GM23248 (cell line): ENCODE measurements around the gene TP53RK. TPM values are rescaled to one million over a fixed set of nuclear protein-coding genes. Genes with fewer than 3 reads are reported as not detected.

Source experiments
- DNase-seq: peaks from one replicate; pipeline ENCODE4 v3.0.0-alpha.2; 2015
- H2AFZ ChIP-seq: fragments of 200-600 bp; sonication (generic); 2 replicates; pipeline ENCODE4 v1.6.1; 2016; ENCODE audit warnings: antibody characterized with exemption
- H3F3A ChIP-seq: fragments of 200-600 bp; sonication (generic); 2 replicates; pipeline ENCODE4 v1.6.1; 2016; ENCODE audit warnings: mild to moderate bottlenecking, antibody characterized with exemption, mixed run types; ENCODE audit not compliant: insufficient read depth
- H3K27ac ChIP-seq: fragments of 200-600 bp; sonication (generic); 2 replicates; pipeline ENCODE4 v1.5.1; 2016; ENCODE audit warnings: mild to moderate bottlenecking
- H3K27me3 ChIP-seq: fragments of 200-600 bp; sonication (generic); replicated peaks from 2 replicates; pipeline ENCODE4 v1.6.1; 2016; ENCODE audit warnings: mild to moderate bottlenecking; ENCODE audit not compliant: insufficient read depth
- H3K36me3 ChIP-seq: fragments of 200-600 bp; sonication (generic); 2 replicates; pipeline ENCODE4 v1.6.1; 2016; ENCODE audit warnings: low read depth, mild to moderate bottlenecking
- H3K4me1 ChIP-seq: fragments of 200-600 bp; sonication (generic); 2 replicates; pipeline ENCODE4 v1.6.1; 2016; ENCODE audit warnings: mild to moderate bottlenecking; ENCODE audit not compliant: insufficient read depth
- H3K4me2 ChIP-seq: fragments of 200-600 bp; sonication (generic); one replicate; pipeline ENCODE4 v1.6.1; 2016; ENCODE audit warnings: mild to moderate bottlenecking; ENCODE audit not compliant: unreplicated experiment
- H3K4me3 ChIP-seq: fragments of 200-600 bp; sonication (generic); 2 replicates; pipeline ENCODE4 v1.5.1; 2016; ENCODE audit warnings: mild to moderate bottlenecking
- H3K79me2 ChIP-seq: fragments of 200-600 bp; sonication (generic); 2 replicates; pipeline ENCODE4 v1.6.1; 2016; ENCODE audit warnings: mild to moderate bottlenecking; ENCODE audit not compliant: insufficient read depth
- H3K9ac ChIP-seq: fragments of 200-600 bp; sonication (generic); 2 replicates; pipeline ENCODE4 v1.6.1; 2016; ENCODE audit warnings: mild to moderate bottlenecking
- H3K9me2 ChIP-seq: fragments of 200-600 bp; sonication (generic); 2 replicates; pipeline ENCODE4 v1.6.1; 2016; ENCODE audit warnings: mixed run types, mild to moderate bottlenecking, moderate library complexity; ENCODE audit not compliant: insufficient read depth
- H3K9me3 ChIP-seq: fragments of 200-600 bp; sonication (generic); one replicate; pipeline ENCODE4 v1.6.1; 2017; ENCODE audit warnings: low read depth
- H4K20me1 ChIP-seq: fragments of 200-600 bp; sonication (generic); 2 replicates; pipeline ENCODE4 v1.6.0; 2016; ENCODE audit not compliant: insufficient read depth
- EZH2 ChIP-seq: fragments of 200-600 bp; sonication (generic); IDR thresholded peaks from 2 replicates; pipeline ENCODE4 v1.6.1; 2018; ENCODE audit warnings: antibody characterized with exemption, mild to moderate bottlenecking; ENCODE audit not compliant: insufficient read depth, poor library complexity, severe bottlenecking
- EZH2phosphoT487 ChIP-seq: fragments of 200-600 bp; sonication (generic); IDR thresholded peaks from 2 replicates; pipeline ENCODE4 v1.6.1; 2018; ENCODE audit warnings: antibody characterized with exemption, moderate library complexity, mild to moderate bottlenecking, low read depth; ENCODE audit not compliant: insufficient read depth
- WGBS, 2 experiments: methylation state at CpG; one replicate each; pipeline ENCODE4 v1.1.6; 2015 to 2017; ENCODE audit warnings: low lambda C conversion rate in 2 of 2, low coverage in 1 of 2; ENCODE audit errors: missing lambda C conversion rate in 2 of 2; 5-methylcytosine and 5-hydroxymethylcytosine counted together
- in situ Hi-C: fragments of 300-500 bp; cut with MboI; formaldehyde crosslinking; loops from 2 replicates; pipeline ENCODE4 v1.15.0; 2020
- polyA plus RNA-seq: library from polyadenylated mRNA; unstranded; fragments of >200 nt; fragmentation: Nextera tagmentation; extraction: Ambion mirVana; gene quantifications from 2 replicates; pipeline ENCODE4 v1.2.1, GENCODE V29; 2016
- total RNA-seq: library from RNA; depleted of rRNA; stranded (reverse); fragments of >200 nt; shearing (Covaris generic); gene quantifications from 2 replicates; pipeline ENCODE4 v1.2.3, GENCODE V29; 2014

Gene TP53RK
- total and polyA plus RNA-seq, 2 experiments from 2014 or later: 23.6 to 24.1 TPM

DNA sequence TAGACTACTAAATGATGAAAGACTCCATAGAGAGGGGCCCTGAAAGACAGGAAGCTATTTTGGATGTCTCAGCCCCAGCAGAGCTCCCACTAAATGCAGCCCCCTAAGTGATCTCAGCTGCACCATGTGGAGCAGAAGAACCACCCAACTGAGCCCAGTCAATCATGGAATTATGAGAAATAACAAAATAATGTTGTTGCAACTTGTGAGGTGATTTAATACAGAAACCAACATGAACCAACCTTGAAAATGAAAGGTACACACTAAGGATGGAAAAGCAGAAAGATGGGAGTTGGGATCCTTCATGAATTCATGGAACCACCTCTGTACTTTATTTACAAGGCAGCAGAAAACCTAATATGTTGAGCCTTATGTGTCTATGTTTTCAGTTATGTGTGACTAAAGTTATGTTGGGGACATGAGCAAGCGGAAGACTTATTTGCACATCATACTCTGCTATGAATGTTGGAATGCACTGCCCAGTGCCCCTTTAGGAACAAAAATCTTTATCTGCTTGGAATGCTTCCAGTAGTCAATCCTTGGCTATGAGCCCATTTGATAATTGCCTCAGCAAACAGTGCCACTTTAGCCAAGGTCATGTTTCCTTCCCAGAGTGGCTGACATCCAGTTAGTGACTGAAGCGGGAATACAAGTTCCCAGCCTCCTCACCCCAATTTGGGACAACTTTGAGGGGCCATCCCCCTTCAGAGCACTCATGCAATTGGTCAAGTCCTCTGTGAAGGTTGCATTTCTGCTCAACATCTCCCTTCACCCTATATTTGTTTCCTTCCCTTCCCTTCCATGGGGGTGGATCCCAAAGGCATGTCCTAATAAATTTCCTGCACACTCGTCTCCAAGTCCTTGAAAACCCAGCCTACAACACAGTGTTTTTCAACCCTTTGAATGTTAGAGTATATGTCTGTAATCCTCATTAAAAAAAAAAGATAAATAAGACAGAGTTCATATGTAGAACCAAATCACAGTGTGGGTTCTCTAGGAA lies 18.4 kb downstream of the TP53RK start:
- no peak overlapping the region for H3K4me3 ChIP-seq
- no peak overlapping the region for H3K9ac ChIP-seq
- H3F3A ChIP-seq: no peaks in the 10 kb centered on the region
- no peaks in the 10 kb centered on the region for H3K79me2 ChIP-seq
- no peaks in the 10 kb centered on the region for H3K9me3 ChIP-seq
- H3K9me2 ChIP-seq: no peaks in the 10 kb centered on the region
- H2AFZ ChIP-seq: no peak overlapping the region
- H3K36me3 ChIP-seq: 0 out of 2 replicates have a peak, but pooled peaks cover 5% of the 10 kb centered on the region
- no peak overlapping the region for H3K27ac ChIP-seq
- H3K4me2 ChIP-seq: no peak overlapping the region
- no peaks in the 10 kb centered on the region for H3K4me1 ChIP-seq
- in situ Hi-C loops: no loop called here
- 88 to 91% methylated on average over 3 of the region's 3 CpGs for WGBS, 2 experiments
- TF ChIP-seq EZH2phosphoT487 (no peak), EZH2 (no peak)
- H4K20me1 ChIP-seq: no peaks in the 10 kb centered on the region
- no peak for DNase-seq
- H3K27me3 ChIP-seq: no peaks in the 10 kb centered on the region

- Histone ChIP-seq H3K4me2 (no peak overlapping the region), H3K9me3 (no peaks in the 10 kb centered on the region), H3K4me3 (no peak overlapping the region), H3K27me3 (no peaks in the 10 kb centered on the region), H3K4me1 (no peaks in the 10 kb centered on the region), H3K27ac (no peak overlapping the region), H3K36me3 (0 out of 2 replicates have a peak, but pooled peaks cover 5% of the 10 kb centered on the region), H3F3A (no peaks in the 10 kb centered on the region), H4K20me1 (no peaks in the 10 kb centered on the region), H3K9me2 (no peaks in the 10 kb centered on the region), H3K79me2 (no peaks in the 10 kb centered on the region), H2AFZ (no peak overlapping the region), H3K9ac (no peak overlapping the region)
- TF ChIP-seq EZH2 (no peak), EZH2phosphoT487 (no peak)
- WGBS, 2 experiments: 82 to 85% methylated on average over 2 of the region's 2 CpGs
- in situ Hi-C loops: no loop called here
- DNase-seq: no peak
Measured at GRCh38 chr20:46670228-46670584, 19.0 kb downstream of the TP53RK start.

- no peak for DNase-seq
- no peak overlapping the region for H2AFZ ChIP-seq
- H4K20me1 ChIP-seq: no peaks in the 10 kb centered on the region
- H3K4me2 ChIP-seq: no peak overlapping the region
- 0 out of 2 replicates have a peak, but pooled peaks cover 5% of the 10 kb centered on the region for H3K36me3 ChIP-seq
- TF ChIP-seq EZH2 (no peak), EZH2phosphoT487 (no peak)
- in situ Hi-C loops: no loop called here
- H3K79me2 ChIP-seq: no peaks in the 10 kb centered on the region
- no peaks in the 10 kb centered on the region for H3K9me3 ChIP-seq
- H3K9ac ChIP-seq: no peak overlapping the region
- H3K27ac ChIP-seq: no peak overlapping the region
- no peaks in the 10 kb centered on the region for H3K4me1 ChIP-seq
- 81 to 84% methylated on average over 6 of the region's 6 CpGs for WGBS, 2 experiments
- no peaks in the 10 kb centered on the region for H3K27me3 ChIP-seq
- no peaks in the 10 kb centered on the region for H3F3A ChIP-seq
- no peak overlapping the region for H3K4me3 ChIP-seq
- H3K9me2 ChIP-seq: no peaks in the 10 kb centered on the region
Measured at GRCh38 chr20:46666818-46667515, 22.3 kb downstream of the TP53RK start.

DNA sequence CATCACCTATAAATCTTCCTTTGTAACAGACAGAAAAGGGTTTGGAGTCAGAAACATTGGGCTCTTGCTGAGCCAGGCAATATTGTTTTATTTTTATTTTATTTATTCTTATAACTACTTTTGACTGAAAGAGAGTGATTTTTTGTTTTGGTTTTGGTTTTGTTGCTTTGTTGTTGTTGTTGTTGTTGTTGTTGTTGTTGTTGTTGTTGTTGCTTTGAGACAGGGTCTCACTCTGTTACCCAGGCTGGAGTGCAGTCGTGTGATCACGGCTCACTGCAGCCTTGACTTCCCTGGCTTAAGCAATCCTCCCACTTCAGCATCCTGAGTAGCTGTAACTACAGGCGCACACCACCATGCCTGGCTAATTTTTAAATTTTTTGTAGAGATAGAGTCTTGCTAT lies 22.9 kb downstream of the TP53RK start:
- Histone ChIP-seq H3K9me2 (no peaks in the 10 kb centered on the region), H3K4me2 (no peak overlapping the region), H4K20me1 (no peaks in the 10 kb centered on the region), H3K79me2 (no peaks in the 10 kb centered on the region), H3K9me3 (no peaks in the 10 kb centered on the region), H3K4me1 (no peaks in the 10 kb centered on the region), H3K27ac (no peak overlapping the region), H3F3A (no peaks in the 10 kb centered on the region), H3K4me3 (no peak overlapping the region), H3K36me3 (0 out of 2 replicates have a peak, but pooled peaks cover 5% of the 10 kb centered on the region), H3K9ac (no peak overlapping the region), H2AFZ (no peak overlapping the region), H3K27me3 (no peaks in the 10 kb centered on the region)
- DNase-seq: no peak
- in situ Hi-C loops: no loop called here
- WGBS, 2 experiments: 94 to 96% methylated on average over 3 of the region's 3 CpGs
- TF ChIP-seq EZH2: no peak
- no peak for TF ChIP-seq EZH2phosphoT487
